Calu3 (cell line): ENCODE measurements around the gene CLCN7. TPM values are rescaled to one million over a fixed set of nuclear protein-coding genes. Genes with fewer than 3 reads are reported as not detected.

Source experiments
- BruUV-seq: library from RNA; stranded (reverse); fragments of 400-500 nt; replicated peaks from 2 replicates; lab custom pipeline; 2021; lab: Mats Ljungman, UMichigan
- CTCF ChIA-PET: fragments of 300-600 bp; sonication (Branson Sonifier 250); formaldehyde crosslinking; loops from one replicate; lab custom pipeline; 2022; ENCODE audit warnings: antibody characterized with exemption; lab: Charles Lee
- DNase-seq: peaks from one replicate; pipeline ENCODE4 v3.0.0; 2022
- H3K27ac Mint-ChIP-seq: one replicate; pipeline ENCODE4 v1.8.0; 2022; ENCODE audit warnings: mixed read lengths; ENCODE audit not compliant: unreplicated experiment
- H3K27me3 Mint-ChIP-seq: one replicate; pipeline ENCODE4 v1.8.0; 2022; ENCODE audit warnings: mixed read lengths; ENCODE audit not compliant: unreplicated experiment
- H3K36me3 Mint-ChIP-seq: one replicate; pipeline ENCODE4 v1.8.0; 2022; ENCODE audit warnings: mild to moderate bottlenecking, moderate library complexity, mixed read lengths; ENCODE audit not compliant: insufficient read depth, unreplicated experiment
- H3K4me1 Mint-ChIP-seq: one replicate; pipeline ENCODE4 v1.8.0; 2022; ENCODE audit warnings: mild to moderate bottlenecking, low read depth, mixed read lengths; ENCODE audit not compliant: unreplicated experiment
- H3K4me3 Mint-ChIP-seq: one replicate; pipeline ENCODE4 v1.8.0; 2022; ENCODE audit warnings: mild to moderate bottlenecking, low read depth, moderate library complexity, mixed read lengths; ENCODE audit not compliant: unreplicated experiment
- H3K9me3 Mint-ChIP-seq: one replicate; pipeline ENCODE4 v1.8.0; 2022; ENCODE audit warnings: low read depth, mixed read lengths; ENCODE audit not compliant: unreplicated experiment
- intact Hi-C: fragments of 100-400 bp; cut with micrococcal nuclease; formaldehyde crosslinking; loops from one replicate; pipeline ENCODE4 v1.10.0; 2022; ENCODE audit not compliant: unreplicated experiment
- total RNA-seq: library from RNA; stranded (reverse); gene quantifications from 2 replicates; pipeline ENCODE4 v1.2.3, GENCODE V29; 2022
- TF ChIP-seq, protein P1 (sequence below): fragments of 200-600 bp; IDR thresholded peaks from one replicate; pipeline ENCODE4 v1.8.0; 2022; ENCODE audit warnings: antibody characterized with exemption; ENCODE audit not compliant: unreplicated experiment

CLCN7 gene
- total RNA-seq, 1 experiment from 2014 or later = 117 TPM

DNA sequence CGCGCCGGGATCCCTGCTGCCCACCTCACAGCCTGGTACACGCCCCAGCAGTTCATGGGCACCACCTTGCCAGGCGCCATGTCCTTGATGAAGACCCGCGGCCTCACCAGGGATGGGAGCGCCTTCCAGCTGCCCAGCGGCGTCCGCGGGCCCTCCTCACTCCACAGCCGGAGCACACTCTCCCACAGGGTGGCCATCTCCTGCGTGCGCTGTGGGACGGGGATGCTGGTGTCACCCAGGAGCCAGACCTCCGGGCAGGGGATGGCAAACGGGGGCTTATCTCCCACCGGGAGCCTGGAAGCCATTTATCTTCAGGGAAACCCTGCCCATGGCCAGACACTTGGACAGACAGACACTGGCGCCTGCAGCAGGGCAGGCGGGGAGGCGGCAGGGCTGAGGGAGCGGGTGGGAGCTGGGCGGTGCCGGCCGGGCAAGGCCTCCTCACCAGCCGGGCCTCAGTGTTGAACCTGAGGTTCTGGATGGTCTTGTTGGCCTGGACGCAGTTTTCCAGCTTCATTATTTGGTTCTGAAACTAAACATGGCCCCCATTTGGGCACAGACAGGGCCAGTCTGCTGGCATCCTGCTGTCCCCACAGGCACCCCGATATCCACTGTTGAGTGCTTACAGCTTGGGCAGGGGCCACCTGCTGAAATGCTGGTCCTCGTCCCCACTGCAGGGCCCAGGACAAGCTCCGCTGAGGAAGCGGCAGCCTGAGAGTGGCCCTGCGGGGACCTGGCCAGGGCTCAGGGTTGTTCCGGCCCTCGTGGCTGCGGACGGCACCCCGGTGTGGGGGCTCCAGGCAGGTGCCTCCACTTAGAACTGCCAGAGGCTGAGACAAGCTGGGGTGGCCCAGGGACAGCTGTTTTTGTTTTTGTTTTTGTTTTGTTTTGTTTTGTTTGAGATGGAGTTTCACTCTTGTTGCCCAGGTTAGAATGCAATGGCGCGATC lies 39.9 kb downstream of the CLCN7 start:
- Mint-ChIP-seq H3K27me3 (peaks cover 19% of the 10 kb centered on the region), H3K27ac (no peak overlapping the region), H3K4me1 (no peaks in the 10 kb centered on the region), H3K9me3 (no peaks in the 10 kb centered on the region), H3K36me3 (peaks cover 11% of the 10 kb centered on the region), H3K4me3 (no peak overlapping the region)
- CTCF ChIA-PET = interaction anchor here (0.6 kb wide), 2 partner anchors 76 to 389 kb away, joined by 3 read pairs; no protein-coding TSS in a partner anchor
- intact Hi-C loops = no loop called here
- TF ChIP-seq, protein P1, sequence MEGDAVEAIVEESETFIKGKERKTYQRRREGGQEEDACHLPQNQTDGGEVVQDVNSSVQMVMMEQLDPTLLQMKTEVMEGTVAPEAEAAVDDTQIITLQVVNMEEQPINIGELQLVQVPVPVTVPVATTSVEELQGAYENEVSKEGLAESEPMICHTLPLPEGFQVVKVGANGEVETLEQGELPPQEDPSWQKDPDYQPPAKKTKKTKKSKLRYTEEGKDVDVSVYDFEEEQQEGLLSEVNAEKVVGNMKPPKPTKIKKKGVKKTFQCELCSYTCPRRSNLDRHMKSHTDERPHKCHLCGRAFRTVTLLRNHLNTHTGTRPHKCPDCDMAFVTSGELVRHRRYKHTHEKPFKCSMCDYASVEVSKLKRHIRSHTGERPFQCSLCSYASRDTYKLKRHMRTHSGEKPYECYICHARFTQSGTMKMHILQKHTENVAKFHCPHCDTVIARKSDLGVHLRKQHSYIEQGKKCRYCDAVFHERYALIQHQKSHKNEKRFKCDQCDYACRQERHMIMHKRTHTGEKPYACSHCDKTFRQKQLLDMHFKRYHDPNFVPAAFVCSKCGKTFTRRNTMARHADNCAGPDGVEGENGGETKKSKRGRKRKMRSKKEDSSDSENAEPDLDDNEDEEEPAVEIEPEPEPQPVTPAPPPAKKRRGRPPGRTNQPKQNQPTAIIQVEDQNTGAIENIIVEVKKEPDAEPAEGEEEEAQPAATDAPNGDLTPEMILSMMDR = no peak
- no TSS peak for BruUV-seq
- no peak for DNase-seq

DNA sequence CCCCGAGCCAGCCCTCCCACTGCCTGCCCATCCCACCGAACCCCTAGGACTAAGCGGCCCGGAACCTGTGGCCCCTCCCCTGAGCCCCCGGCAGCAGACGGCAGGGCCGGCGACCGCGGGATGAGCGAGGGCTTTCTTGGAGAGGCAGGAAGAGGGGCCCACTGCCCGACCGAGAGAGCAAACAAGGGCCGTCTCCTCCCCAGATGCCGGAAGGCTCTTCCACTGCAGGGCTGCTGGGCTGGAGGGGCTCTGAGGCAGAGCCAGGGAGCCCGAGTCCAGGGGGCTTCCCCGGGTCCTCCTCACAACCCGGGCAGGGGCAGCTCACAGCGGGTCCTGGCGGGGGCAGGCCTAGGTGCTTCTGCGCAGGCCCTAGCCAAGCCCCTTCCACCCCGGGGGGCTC lies 41.1 kb downstream of the CLCN7 start:
- Mint-ChIP-seq H3K27ac (no peak overlapping the region), H3K27me3 (peaks cover 31% of the 10 kb centered on the region), H3K4me1 (no peaks in the 10 kb centered on the region), H3K9me3 (no peaks in the 10 kb centered on the region), H3K4me3 (no peak overlapping the region), H3K36me3 (peaks cover 11% of the 10 kb centered on the region)
- no peak for DNase-seq
- CTCF ChIA-PET = interaction anchor here (1.1 kb wide), 1 partner anchor 10 kb away, joined by 3 read pairs; the partner anchor contains the start of gene CCDC154
- intact Hi-C loops = no loop called here
- BruUV-seq = no TSS peak
- TF ChIP-seq, protein P1 = no peak

DNA sequence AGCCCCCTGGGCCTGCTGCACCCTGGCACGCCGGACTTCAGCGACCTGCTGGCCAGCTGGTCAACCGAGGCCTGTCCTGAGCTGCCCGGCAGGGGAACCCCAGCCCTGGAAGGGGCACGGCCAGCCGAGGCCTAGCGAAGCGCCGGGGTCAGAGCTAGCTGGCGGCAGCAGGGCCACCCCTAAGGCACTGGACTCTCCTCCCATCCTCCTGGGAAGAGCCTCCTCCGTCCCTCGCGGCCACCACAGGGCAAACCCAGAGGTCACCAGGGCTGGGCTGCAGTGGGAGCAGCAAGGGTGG lies 41.6 kb downstream of the CLCN7 start:
- peaks cover 36% of the 10 kb centered on the region for H3K27me3 Mint-ChIP-seq
- H3K4me3 Mint-ChIP-seq = no peak overlapping the region
- no peaks in the 10 kb centered on the region for H3K4me1 Mint-ChIP-seq
- no peak overlapping the region for H3K27ac Mint-ChIP-seq
- CTCF ChIA-PET = interaction anchor here (1.1 kb wide), 1 partner anchor 11 kb away, joined by 3 read pairs; the partner anchor contains the start of gene CCDC154
- no TSS peak for BruUV-seq
- TF ChIP-seq, protein P1 = no peak
- no peaks in the 10 kb centered on the region for H3K9me3 Mint-ChIP-seq
- peaks cover 11% of the 10 kb centered on the region for H3K36me3 Mint-ChIP-seq
- DNase-seq = no peak
- intact Hi-C loops = no loop called here

DNA sequence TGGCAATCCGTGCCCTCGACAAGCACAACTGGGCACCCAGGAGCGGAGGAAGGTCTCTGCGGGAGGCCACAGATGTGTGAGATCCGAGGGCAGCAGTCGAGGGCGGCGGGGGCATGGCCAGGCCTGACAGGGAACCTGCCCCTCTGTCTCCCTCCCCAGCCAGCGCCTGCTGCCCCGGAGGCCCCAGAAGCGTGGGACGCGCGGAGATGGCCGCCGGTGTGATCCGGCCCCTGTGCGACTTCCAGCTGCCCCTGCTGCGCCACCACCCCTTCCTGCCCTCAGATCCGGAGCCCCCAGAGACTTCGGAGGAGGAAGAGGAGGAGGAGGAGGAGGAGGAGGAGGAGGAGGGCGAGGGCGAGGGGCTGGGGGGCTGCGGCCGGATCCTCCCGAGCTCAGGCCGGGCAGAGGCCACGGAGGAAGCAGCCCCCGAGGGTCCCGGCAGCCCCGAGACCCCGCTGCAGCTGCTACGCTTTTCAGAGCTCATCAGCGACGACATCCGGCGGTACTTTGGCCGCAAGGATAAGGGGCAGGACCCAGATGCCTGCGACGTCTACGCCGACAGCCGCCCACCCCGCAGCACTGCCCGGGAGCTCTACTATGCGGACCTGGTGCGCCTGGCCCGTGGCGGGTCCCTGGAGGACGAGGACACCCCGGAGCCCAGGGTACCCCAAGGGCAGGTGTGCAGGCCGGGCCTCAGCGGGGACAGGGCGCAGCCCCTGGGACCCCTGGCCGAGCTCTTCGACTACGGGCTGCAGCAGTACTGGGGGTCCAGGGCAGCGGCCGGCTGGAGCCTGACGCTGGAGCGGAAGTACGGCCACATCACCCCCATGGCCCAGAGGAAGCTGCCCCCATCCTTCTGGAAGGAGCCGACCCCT lies 42.2 kb downstream of the CLCN7 start:
- CTCF ChIA-PET = no interaction called here
- intact Hi-C loops = no loop called here

More for the DNA sequence above, 42.2 kb downstream of the CLCN7 start:
- H3K9me3 Mint-ChIP-seq = no peaks in the 10 kb centered on the region
- H3K4me3 Mint-ChIP-seq = no peak overlapping the region
- no peak overlapping the region for H3K27ac Mint-ChIP-seq
- DNase-seq = no peak
- TF ChIP-seq, protein P1 = no peak
- H3K27me3 Mint-ChIP-seq = peaks cover 42% of the 10 kb centered on the region
- no TSS peak for BruUV-seq
- no peaks in the 10 kb centered on the region for H3K4me1 Mint-ChIP-seq
- peaks cover 11% of the 10 kb centered on the region for H3K36me3 Mint-ChIP-seq
